ENCODE data around the gene ABLIM1.
"Not testable (repeated sequence)": the region's sequence is repeated elsewhere in the genome, so short reads cannot be mapped to it uniquely, and the experiment has no call there.

Gene ABLIM1

GRCh38 chr10:114658175-114658574, at the start of gene ABLIM1:
ABLIM1 (minus strand) TSS chr10:114658275; CDS start chr10:114658200, 75 bp downstream.
- DNase-seq = no peak

GRCh38 chr10:114706458-114707055, 48.5 kb upstream of the ABLIM1 start:
- no peak for DNase-seq

GRCh38 chr10:114704679-114705078, 46.6 kb upstream of the ABLIM1 start:
- DNase-seq = no peak

- DNase-seq = peak; percentile 71
Observed at GRCh38 chr10:114703377-114704107, 45.5 kb upstream of the ABLIM1 start.

- no peak for DNase-seq
Observed at GRCh38 chr10:114698271-114699061, 40.4 kb upstream of the ABLIM1 start.

- DNase-seq = no peak
Observed at GRCh38 chr10:114697061-114697598, 39.1 kb upstream of the ABLIM1 start.

GRCh38 chr10:114696301-114696700, 38.2 kb upstream of the ABLIM1 start:
- not testable (repeated sequence) for DNase-seq

- DNase-seq = peak; percentile 68
Observed at GRCh38 chr10:114694752-114695151, 36.7 kb upstream of the ABLIM1 start.

- DNase-seq = peak; percentile 31
Observed at GRCh38 chr10:114694062-114694461, 36.0 kb upstream of the ABLIM1 start.

GRCh38 chr10:114691442-114691941, 33.4 kb upstream of the ABLIM1 start:
- peak; percentile 67 for DNase-seq

- no peak for DNase-seq
Observed at GRCh38 chr10:114688786-114689185, 30.7 kb upstream of the ABLIM1 start.

- DNase-seq = no peak
Observed at GRCh38 chr10:114687459-114687858, 29.4 kb upstream of the ABLIM1 start.

- no peak for DNase-seq
Observed at GRCh38 chr10:114686013-114686412, 27.9 kb upstream of the ABLIM1 start.

- no peak for DNase-seq
Observed at GRCh38 chr10:114685456-114685855, 27.4 kb upstream of the ABLIM1 start.

GRCh38 chr10:114684822-114685209, 26.7 kb upstream of the ABLIM1 start:
- no peak for DNase-seq

- no peak for DNase-seq
Observed at GRCh38 chr10:114684084-114684821, 26.2 kb upstream of the ABLIM1 start.

GRCh38 chr10:114683593-114683992, 25.5 kb upstream of the ABLIM1 start:
- DNase-seq = no peak

GRCh38 chr10:114683162-114683561, 25.1 kb upstream of the ABLIM1 start:
- DNase-seq = no peak

GRCh38 chr10:114682532-114682931, 24.5 kb upstream of the ABLIM1 start:
- DNase-seq = no peak

- DNase-seq = no peak
Observed at GRCh38 chr10:114682121-114682520, 24.0 kb upstream of the ABLIM1 start.

- no peak for DNase-seq
Observed at GRCh38 chr10:114681542-114681941, 23.5 kb upstream of the ABLIM1 start.

GRCh38 chr10:114680543-114681117, 22.6 kb upstream of the ABLIM1 start:
- no peak for DNase-seq
